NOMO-1 treated with dmso at 0.1 percent for 144 hours (cell line): ENCODE results near the gene AHNAK2.

ENCODE experiments used
- DNase-seq: peaks from one replicate; lab custom pipeline; 2025; ENCODE audit not compliant: unreplicated experiment; lab: John Stamatoyannopoulos, UW

AHNAK2 gene

GRCh38 chr14:104887623-104888488 lies 90.3 kb downstream of the AHNAK2 start:
- no peak for DNase-seq
